BJ (cell line): Measurements from ENCODE around the gene ADAT3. TPM values are rescaled to one million over a fixed set of nuclear protein-coding genes. Genes with fewer than 3 reads are reported as not detected.

ENCODE experiments used
- CTCF ChIA-PET: fragments of 350-600 bp; formaldehyde crosslinking; extraction: SDS; loops from one replicate; lab custom pipeline; 2021; ENCODE audit warnings: antibody characterized with exemption, inconsistent platforms; lab: Yijun Ruan, JAX
- POLR2A ChIA-PET: fragments of 300-600 bp; sonication (Branson Sonifier 250); formaldehyde crosslinking; extraction: SDS; loops from one replicate; lab custom pipeline; 2021; ENCODE audit warnings: antibody characterized with exemption; lab: Charles Lee
- DNase-seq: peaks from one replicate; pipeline ENCODE4 v3.0.0-alpha.2; 2011; ENCODE audit warnings: low read depth
- H3K27me3 ChIP-seq: 2 replicates; pipeline ENCODE4 v1.6.0; 2011; ENCODE audit warnings: low read length; ENCODE audit not compliant: control insufficient read depth, insufficient read depth
- H3K36me3 ChIP-seq: 2 replicates; pipeline ENCODE4 v1.5.1; 2011; ENCODE audit warnings: low read length; ENCODE audit not compliant: control insufficient read depth, insufficient read depth
- H3K4me3 ChIP-seq: 2 replicates; pipeline ENCODE4 v1.5.1; 2011; ENCODE audit warnings: low read depth, mild to moderate bottlenecking, control low read depth, low read length
- CTCF ChIP-seq: IDR thresholded peaks from 2 replicates; pipeline ENCODE4 v1.5.1; 2011; ENCODE audit warnings: low read depth, mild to moderate bottlenecking, control low read depth, inconsistent platforms, low read length, moderate library complexity; ENCODE audit not compliant: insufficient read depth
- polyA plus RNA-seq: library from polyadenylated mRNA; depleted of rRNA; stranded (reverse); fragments of >200 nt; gene quantifications from 2 replicates; pipeline ENCODE4 v1.2.3, GENCODE V29; 2011

The ADAT3 gene
- polyA plus RNA-seq, 1 experiment: 0.64 TPM

DNA sequence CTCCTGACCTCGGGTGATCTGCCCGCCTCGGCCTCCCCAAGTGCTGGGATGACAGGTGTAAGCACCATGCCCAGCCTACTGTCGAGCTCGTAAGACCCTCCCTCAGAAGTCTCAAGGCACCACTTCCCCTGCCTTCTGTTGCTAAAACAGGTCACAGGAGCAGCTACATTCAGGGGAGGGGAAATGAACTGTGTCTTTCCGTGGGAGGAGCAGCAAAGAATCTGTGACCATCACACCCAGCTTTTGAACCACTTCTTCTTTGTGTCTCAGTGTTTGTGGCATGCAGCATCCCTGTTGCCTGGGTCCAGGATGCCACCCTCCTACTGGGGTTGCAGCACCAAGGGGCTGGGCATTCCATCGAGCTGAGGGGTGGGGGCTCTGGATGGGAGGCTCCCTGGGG lies 28.0 kb downstream of the ADAT3 start:
- POLR2A ChIA-PET: no interaction called here
- no peak for DNase-seq
- Histone ChIP-seq H3K36me3 (no peaks in the 10 kb centered on the region), H3K27me3 (no peaks in the 10 kb centered on the region), H3K4me3 (no peak overlapping the region)
- TF ChIP-seq CTCF: no peak
- CTCF ChIA-PET: interaction anchor here (0.5 to 1.1 kb wide), 3 partner anchors 135 to 383 kb away, joined by 3 to 4 read pairs (median 3); no protein-coding TSS in a partner anchor

GRCh38 chr19:1933942-1934341 lies 28.7 kb downstream of the ADAT3 start:
- POLR2A ChIA-PET: no interaction called here
- no peak for DNase-seq
- TF ChIP-seq CTCF: no peak
- CTCF ChIA-PET: interaction anchor here (1.1 kb wide), 1 partner anchor 382 kb away, joined by 4 read pairs; no protein-coding TSS in a partner anchor
- Histone ChIP-seq H3K4me3 (no peak overlapping the region), H3K36me3 (no peaks in the 10 kb centered on the region), H3K27me3 (no peaks in the 10 kb centered on the region)

DNA sequence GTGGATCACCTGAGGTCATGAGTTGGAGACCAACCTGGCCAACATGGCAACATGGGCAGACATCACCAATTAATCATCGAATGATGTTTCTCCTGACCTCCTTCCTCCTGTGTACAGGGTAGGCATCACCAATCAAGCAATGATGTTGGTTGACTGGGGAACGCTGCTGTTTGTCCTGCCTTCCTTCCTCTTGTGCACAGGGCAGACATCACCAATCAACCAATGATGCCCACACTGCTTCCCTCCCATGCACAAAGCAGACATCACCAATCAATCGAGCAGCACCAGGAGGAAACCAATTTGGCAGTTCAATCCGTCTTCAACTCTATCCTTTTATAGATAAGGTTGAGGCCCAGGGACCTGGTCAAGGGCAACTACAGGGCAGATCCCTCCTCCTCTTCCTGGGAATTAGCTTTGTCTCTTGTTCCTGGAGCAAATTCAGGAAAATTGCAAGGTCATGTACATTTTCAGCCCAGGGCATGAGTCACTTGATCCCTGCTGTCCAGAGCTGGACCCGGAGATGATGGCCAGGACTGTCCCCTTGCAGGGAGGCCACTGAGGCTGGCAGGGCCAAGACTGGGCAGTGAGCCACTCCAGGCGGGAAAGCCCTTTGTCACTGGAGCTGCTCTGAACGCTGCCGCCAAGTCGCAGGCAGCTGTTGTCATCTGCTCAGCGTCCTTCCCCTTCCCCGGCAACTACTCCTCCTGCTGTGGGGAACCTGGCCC lies 30.4 kb downstream of the ADAT3 start:
- Histone ChIP-seq H3K36me3 (no peaks in the 10 kb centered on the region), H3K4me3 (no peak overlapping the region), H3K27me3 (no peaks in the 10 kb centered on the region)
- POLR2A ChIA-PET: no interaction called here
- CTCF ChIA-PET: interaction anchor here (1.2 to 1.6 kb wide), 2 partner anchors 7 to 12 kb away, joined by 3 to 6 read pairs; no protein-coding TSS in a partner anchor
- TF ChIP-seq CTCF: no peak
- no peak for DNase-seq

GRCh38 chr19:1936430-1936829 lies 31.2 kb downstream of the ADAT3 start:
- DNase-seq: no peak
- TF ChIP-seq CTCF: no peak
- ChIA-PET CTCF (interaction anchor here (1.2 to 1.6 kb wide), 2 partner anchors 8 to 13 kb away, joined by 3 to 6 read pairs; no protein-coding TSS in a partner anchor), POLR2A (no interaction called here)
- no peaks in the 10 kb centered on the region for H3K27me3 ChIP-seq
- no peaks in the 10 kb centered on the region for H3K36me3 ChIP-seq
- no peak overlapping the region for H3K4me3 ChIP-seq

- no peak for TF ChIP-seq CTCF
- CTCF ChIA-PET: interaction anchor here (1.2 to 1.6 kb wide), 3 partner anchors 7 to 13 kb away, joined by 3 to 7 read pairs (median 6); no protein-coding TSS in a partner anchor
Measured at GRCh38 chr19:1936916-1937610, 31.9 kb downstream of the ADAT3 start.

More at GRCh38 chr19:1936916-1937610, 31.9 kb downstream of the ADAT3 start:
- POLR2A ChIA-PET: no interaction called here
- H3K36me3 ChIP-seq: no peaks in the 10 kb centered on the region
- H3K27me3 ChIP-seq: no peaks in the 10 kb centered on the region
- H3K4me3 ChIP-seq: no peak overlapping the region
- no peak for DNase-seq
